Naive B cell (primary cell): ENCODE data around the gene ALMS1. TPM values are rescaled to one million over a fixed set of nuclear protein-coding genes. Genes with fewer than 3 reads are reported as not detected.
"Not testable (repeated sequence)": the region's sequence is repeated elsewhere in the genome, so short reads cannot be mapped to it uniquely, and the experiment has no call there.

Experiments used
- ATAC-seq, 2 donors: fragments of 150-1000 bp; cut with Tn5 transposase; 2 replicates each; pipeline ENCODE4 v1.10.0; 2021; ENCODE audit warnings: low read depth in 2 of 2, mild to moderate bottlenecking in 2 of 2, moderate library complexity in 2 of 2
- DNase-seq: peaks from one replicate; pipeline ENCODE4 v3.0.0; 2022
- H3K27ac Mint-ChIP-seq, 6 donors: one replicate each; pipeline ENCODE4 v1.8.0; 2020 to 2022; ENCODE audit warnings: mild to moderate bottlenecking in 6 of 6, mixed read lengths in 6 of 6, moderate library complexity in 5 of 6, inconsistent platforms in 2 of 6
- H3K27me3 Mint-ChIP-seq, 3 donors: one replicate each; pipeline ENCODE4 v1.8.0; 2021 to 2022; ENCODE audit warnings: mixed read lengths in 3 of 3, mild to moderate bottlenecking in 1 of 3
- H3K36me3 Mint-ChIP-seq, 2 donors: one replicate each; pipeline ENCODE4 v1.8.0; 2020 to 2022; ENCODE audit warnings: mixed read lengths in 2 of 2, inconsistent platforms in 1 of 2, mild to moderate bottlenecking in 1 of 2
- H3K4me1 Mint-ChIP-seq, 3 donors: one replicate each; pipeline ENCODE4 v1.8.0; 2020 to 2022; ENCODE audit warnings: mixed read lengths in 3 of 3, inconsistent platforms in 1 of 3, mild to moderate bottlenecking in 1 of 3, moderate library complexity in 1 of 3
- H3K4me3 Mint-ChIP-seq, 8 donors: one replicate each; pipeline ENCODE4 v1.8.0; 2020 to 2022; ENCODE audit warnings: mild to moderate bottlenecking in 8 of 8, mixed read lengths in 8 of 8, moderate library complexity in 8 of 8, inconsistent platforms in 2 of 8
- H3K9me3 Mint-ChIP-seq, 7 donors: one replicate each; pipeline ENCODE4 v1.8.0; 2020 to 2022; ENCODE audit warnings: mixed read lengths in 7 of 7, mild to moderate bottlenecking in 5 of 7, inconsistent platforms in 2 of 7, moderate library complexity in 1 of 7
- polyA plus RNA-seq, 6 donors: library from polyadenylated mRNA; unstranded; fragments of 300-500 nt; fragmentation: Illumina TruSeq; gene quantifications; one replicate each; pipeline ENCODE4 v1.2.3, GENCODE V29; 2021; ENCODE audit warnings: low read depth in 6 of 6

The ALMS1 gene
- polyA plus RNA-seq, 6 donors from 2014 or later = 1.1 to 3.9 (median 2.2) TPM; not detected in 1

DNA sequence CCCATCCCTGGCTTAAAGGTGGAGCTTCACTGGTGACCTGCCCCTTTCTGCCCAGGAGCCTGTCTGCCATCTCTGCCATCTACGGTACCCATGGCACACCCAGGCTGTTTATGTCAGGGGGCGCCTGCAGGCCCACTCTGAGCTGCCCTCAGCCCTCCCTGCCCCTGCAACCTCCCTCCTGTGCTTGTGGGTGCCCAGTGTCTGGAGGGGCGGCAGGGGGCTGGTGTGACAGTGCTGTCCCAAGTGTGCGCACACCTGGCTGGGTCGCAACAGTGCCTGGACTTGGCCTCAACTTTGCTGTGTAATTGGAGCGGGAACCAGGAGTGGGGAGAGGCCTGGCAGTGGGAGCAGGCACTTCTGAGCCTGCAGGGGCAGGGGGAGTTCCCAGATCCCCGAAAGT, 102.4 kb downstream of the ALMS1 start:
- no peak for DNase-seq
- H3K36me3 Mint-ChIP-seq = peaks cover 26 to 68% of the 10 kb centered on the region in 2 donors
- H3K9me3 Mint-ChIP-seq = peaks cover 0 to 8% (median 4%) of the 10 kb centered on the region in 7 donors
- H3K4me3 Mint-ChIP-seq = no peak overlapping the region
- no peaks in the 10 kb centered on the region for H3K4me1 Mint-ChIP-seq
- no peak for ATAC-seq
- no peak overlapping the region for H3K27ac Mint-ChIP-seq
- H3K27me3 Mint-ChIP-seq = no peaks in the 10 kb centered on the region

DNA sequence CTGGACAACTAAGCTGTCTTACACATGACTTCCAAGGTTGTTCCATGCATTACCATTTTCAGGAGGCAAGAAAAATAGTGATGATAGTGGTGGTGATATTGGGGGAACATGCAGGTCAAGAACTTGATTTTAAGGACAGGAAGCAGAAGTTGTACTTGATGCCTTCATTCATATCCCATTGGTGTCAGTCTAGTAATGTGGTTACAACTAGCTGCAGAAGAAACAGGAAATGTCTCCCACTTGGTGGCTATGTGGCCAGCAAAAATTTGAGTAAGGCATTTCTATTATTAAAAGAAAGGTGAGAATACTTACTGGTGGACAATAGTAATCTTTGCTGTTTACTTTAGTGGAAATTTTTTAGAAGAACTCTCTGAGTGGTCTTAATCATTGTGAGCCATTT, 103.4 kb downstream of the ALMS1 start:
- H3K27ac Mint-ChIP-seq = no peak overlapping the region
- no peaks in the 10 kb centered on the region for H3K27me3 Mint-ChIP-seq
- peaks cover 0 to 8% (median 4%) of the 10 kb centered on the region in 7 donors for H3K9me3 Mint-ChIP-seq
- no peak for ATAC-seq
- no peak for DNase-seq
- H3K4me3 Mint-ChIP-seq = no peak overlapping the region
- H3K36me3 Mint-ChIP-seq = peaks cover 26 to 68% of the 10 kb centered on the region in 2 donors
- no peaks in the 10 kb centered on the region for H3K4me1 Mint-ChIP-seq

DNA sequence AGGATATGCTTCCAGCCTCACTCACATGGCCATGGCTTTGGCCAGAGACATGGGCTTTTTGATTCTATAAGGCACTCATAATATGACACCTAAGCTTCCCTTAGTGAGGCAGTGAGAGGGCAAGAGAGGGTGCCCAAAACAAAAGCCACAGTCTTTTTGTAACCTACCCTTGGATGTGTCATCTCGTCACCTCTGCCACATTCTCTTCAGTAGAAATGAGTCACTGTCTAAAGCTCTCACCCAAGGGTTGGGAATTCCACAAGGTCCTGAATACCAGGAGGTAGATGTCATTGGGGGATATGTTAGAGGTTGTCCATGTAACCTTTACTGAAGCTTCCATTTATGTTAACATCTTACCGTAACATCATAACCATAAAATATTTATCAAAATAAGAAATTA, 108.4 kb downstream of the ALMS1 start:
- no peak overlapping the region for H3K4me3 Mint-ChIP-seq
- no peaks in the 10 kb centered on the region for H3K9me3 Mint-ChIP-seq
- H3K27me3 Mint-ChIP-seq = no peaks in the 10 kb centered on the region
- no peak overlapping the region for H3K27ac Mint-ChIP-seq
- ATAC-seq = no peak
- H3K36me3 Mint-ChIP-seq = peaks cover 20 to 34% of the 10 kb centered on the region in 2 donors
- no peaks in the 10 kb centered on the region for H3K4me1 Mint-ChIP-seq
- no peak for DNase-seq

DNA sequence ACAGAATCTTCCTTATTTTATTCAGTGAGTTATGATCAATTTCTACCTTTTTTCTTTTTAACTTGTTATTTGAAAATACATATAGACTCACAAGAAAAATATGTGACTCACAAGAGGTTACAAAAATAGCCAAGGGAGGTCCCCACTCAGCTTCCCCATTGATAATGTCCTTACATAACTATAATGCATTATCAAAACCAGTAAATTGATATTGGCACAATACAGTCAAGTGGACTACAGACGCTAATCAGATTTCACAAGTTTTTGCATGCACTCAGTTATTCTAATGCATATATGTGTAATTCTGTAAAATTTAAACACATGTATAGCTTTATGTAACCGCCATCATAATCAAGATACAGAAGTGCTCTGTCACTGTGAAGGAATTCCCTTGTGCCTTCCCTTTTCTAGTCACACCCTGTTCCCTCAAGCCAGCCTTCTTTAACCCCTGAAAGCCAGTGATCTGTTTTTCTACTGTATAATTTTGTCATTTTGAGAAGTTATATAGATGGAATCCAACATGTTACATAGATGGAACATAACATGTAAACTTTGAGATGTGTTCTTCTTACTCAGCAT, 118.4 kb downstream of the ALMS1 start:
- Mint-ChIP-seq H3K4me3 (no peak overlapping the region), H3K9me3 (peaks cover 10 to 55% (median 37%) of the 10 kb centered on the region in 7 donors), H3K27me3 (no peaks in the 10 kb centered on the region), H3K36me3 (peaks cover 23 to 36% of the 10 kb centered on the region in 2 donors), H3K27ac (peak overlapping the region in 1 of 6 donors; percentile 28), H3K4me1 (no peaks in the 10 kb centered on the region)
- ATAC-seq (no peak), DNase-seq (no peak)

DNA sequence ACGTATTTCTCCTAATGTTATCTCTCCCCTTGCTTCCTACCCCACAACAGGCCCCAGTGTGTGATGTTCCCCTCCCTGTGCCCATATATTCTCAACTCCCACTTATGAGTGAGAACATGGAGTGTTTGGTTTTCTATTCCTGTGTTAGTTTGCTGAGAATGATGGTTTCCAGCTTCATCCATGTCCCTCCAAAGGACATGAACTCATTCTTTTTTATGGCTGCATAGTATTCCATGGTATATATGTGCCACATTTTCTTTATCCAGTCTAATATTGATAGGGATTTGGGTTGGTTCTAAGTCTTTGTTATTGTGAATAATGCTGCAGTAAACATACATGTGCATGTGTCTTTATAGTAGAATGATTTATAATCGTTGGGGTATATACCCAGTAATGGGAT, 119.2 kb downstream of the ALMS1 start:
- not testable (repeated sequence) for H3K27ac Mint-ChIP-seq, DNase-seq, H3K4me3 Mint-ChIP-seq, H3K27me3 Mint-ChIP-seq, ATAC-seq, H3K4me1 Mint-ChIP-seq
- Mint-ChIP-seq H3K36me3 (peaks cover 23 to 43% of the 10 kb centered on the region in 2 donors), H3K9me3 (peaks cover 15 to 61% (median 42%) of the 10 kb centered on the region in 7 donors)

DNA sequence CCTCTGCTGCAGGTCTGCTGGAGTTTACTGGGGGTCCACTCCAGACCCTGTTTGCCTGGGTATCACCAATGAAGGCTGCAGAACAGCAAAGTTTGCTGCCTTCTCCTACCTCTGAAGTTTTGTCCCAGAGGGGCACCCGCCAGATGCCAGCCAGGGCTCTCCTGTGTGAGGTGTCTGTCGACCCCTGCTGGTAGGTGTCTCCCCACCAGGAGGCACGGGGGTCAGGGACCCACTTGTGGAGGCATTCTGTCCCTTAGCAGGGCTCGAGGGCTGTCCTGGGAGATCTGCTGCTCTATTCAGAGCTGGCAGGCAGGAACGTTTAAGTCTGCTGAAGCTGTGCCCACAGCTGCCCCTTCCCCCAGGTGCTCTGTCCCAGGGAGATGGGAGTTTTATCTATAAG, 124.8 kb downstream of the ALMS1 start:
- H3K36me3 Mint-ChIP-seq = peaks cover 34 to 66% of the 10 kb centered on the region in 2 donors
- DNase-seq, H3K27me3 Mint-ChIP-seq, H3K4me3 Mint-ChIP-seq, ATAC-seq, H3K4me1 Mint-ChIP-seq, H3K27ac Mint-ChIP-seq: not testable (repeated sequence)
- H3K9me3 Mint-ChIP-seq = peaks cover 24 to 68% (median 60%) of the 10 kb centered on the region in 7 donors

DNA sequence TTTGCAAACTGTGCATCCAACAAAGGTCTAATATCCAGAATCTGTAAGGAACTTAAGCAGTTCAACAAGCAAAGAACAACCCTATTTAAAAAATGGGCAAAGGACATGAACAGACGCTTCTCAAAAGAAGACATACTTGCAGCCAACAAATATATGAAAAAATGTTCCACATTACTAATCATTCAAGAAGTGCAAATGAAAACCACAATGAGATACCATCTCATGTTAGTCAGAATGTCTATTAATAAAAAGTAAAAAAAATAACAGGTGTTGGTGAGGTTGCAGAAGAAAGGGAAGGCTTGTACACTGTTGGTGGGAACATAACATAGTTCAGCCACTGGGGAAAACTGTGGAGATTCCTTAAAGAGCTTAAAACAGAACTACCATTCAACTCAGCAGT, 130.4 kb downstream of the ALMS1 start:
- peaks cover 12 to 32% (median 21%) of the 10 kb centered on the region in 7 donors for H3K9me3 Mint-ChIP-seq
- no peak overlapping the region for H3K4me3 Mint-ChIP-seq
- H3K27ac Mint-ChIP-seq = peak overlapping the region in 1 of 6 donors; percentile 48
- peaks cover 7 to 16% (median 10%) of the 10 kb centered on the region in 3 donors for H3K4me1 Mint-ChIP-seq
- no peak for ATAC-seq
- H3K36me3 Mint-ChIP-seq = peaks cover 38% of the 10 kb centered on the region in 2 donors
- no peak for DNase-seq
- no peaks in the 10 kb centered on the region for H3K27me3 Mint-ChIP-seq

DNA sequence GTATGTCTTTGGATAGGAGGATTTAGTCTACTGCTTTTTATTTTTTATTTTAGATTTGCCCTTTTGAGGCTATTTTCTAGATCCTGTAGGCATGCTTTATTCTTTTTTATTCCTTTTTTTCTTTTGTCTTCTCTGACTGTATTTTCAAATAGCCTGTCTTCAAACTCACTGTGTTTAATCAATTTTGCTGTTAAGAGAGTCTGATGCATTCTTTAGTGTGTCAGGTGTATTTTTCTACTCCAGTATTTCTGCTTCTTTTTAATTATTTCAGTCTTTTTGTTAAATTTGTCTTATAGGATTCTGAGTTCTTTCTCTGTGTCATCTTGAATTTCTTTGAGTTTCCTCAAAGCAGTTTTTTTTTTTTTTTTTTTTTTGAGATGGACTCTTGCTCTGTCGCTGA, 143.1 kb downstream of the ALMS1 start:
- peaks cover 35 to 70% (median 52%) of the 10 kb centered on the region in 7 donors for H3K9me3 Mint-ChIP-seq
- no peak for ATAC-seq
- H3K36me3 Mint-ChIP-seq = peaks cover 59 to 90% of the 10 kb centered on the region in 2 donors
- H3K4me3 Mint-ChIP-seq = no peak overlapping the region
- H3K27ac Mint-ChIP-seq = no peak overlapping the region
- H3K27me3 Mint-ChIP-seq = no peaks in the 10 kb centered on the region
- no peaks in the 10 kb centered on the region for H3K4me1 Mint-ChIP-seq
- no peak for DNase-seq

DNA sequence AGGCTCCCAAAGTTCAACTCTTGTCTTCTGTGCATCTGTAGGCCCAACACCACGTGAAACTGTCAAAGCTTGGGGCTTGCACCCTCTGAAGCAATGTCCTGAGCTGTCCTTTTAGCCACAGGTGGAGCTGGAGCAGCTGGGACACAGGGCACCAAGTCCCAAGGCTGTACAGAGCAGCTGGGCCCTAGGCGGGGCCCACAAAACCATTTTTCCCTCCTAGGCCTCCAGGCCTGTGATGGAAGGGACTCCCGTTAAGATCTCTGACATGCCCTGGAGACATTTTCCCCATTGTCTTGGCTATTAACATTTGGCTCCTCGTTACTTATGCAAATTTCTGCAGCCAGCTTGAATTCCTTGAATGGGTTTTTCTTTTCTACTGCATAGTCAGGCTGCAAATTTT, 145.1 kb downstream of the ALMS1 start:
- peaks cover 27 to 59% (median 44%) of the 10 kb centered on the region in 7 donors for H3K9me3 Mint-ChIP-seq
- not testable (repeated sequence) for H3K27me3 Mint-ChIP-seq, H3K4me3 Mint-ChIP-seq

DNA sequence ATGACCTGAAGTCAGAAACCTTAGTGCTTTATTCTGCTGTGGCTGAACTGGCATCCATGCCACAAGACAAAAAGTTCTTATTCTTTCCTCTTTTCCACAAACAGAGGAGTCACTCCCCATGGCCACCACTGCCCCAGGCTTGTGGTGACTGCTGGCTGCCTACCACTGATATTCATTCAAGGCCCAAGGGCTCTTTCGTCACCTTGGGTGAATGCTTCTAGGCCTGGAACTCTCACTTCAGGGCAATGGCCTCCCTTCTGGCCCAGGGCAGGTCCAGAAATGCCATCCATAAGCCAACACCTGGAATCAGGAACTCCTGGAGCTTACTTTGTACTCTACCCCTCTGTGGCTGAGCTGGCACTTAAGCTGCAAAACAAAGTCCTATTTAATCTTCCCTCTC, 146.7 kb downstream of the ALMS1 start:
- no peak for DNase-seq
- no peak for ATAC-seq
- Mint-ChIP-seq H3K4me1 (no peaks in the 10 kb centered on the region), H3K4me3 (no peak overlapping the region), H3K36me3 (peaks cover 63 to 90% of the 10 kb centered on the region in 2 donors), H3K27ac (no peak overlapping the region), H3K27me3 (no peaks in the 10 kb centered on the region), H3K9me3 (peaks cover 21 to 48% (median 38%) of the 10 kb centered on the region in 7 donors)

More for the DNA sequence above, 145.1 kb downstream of the ALMS1 start:
- H3K36me3 Mint-ChIP-seq = peaks cover 60 to 90% of the 10 kb centered on the region in 2 donors
- DNase-seq, H3K27ac Mint-ChIP-seq, ATAC-seq, H3K4me1 Mint-ChIP-seq: not testable (repeated sequence)

DNA sequence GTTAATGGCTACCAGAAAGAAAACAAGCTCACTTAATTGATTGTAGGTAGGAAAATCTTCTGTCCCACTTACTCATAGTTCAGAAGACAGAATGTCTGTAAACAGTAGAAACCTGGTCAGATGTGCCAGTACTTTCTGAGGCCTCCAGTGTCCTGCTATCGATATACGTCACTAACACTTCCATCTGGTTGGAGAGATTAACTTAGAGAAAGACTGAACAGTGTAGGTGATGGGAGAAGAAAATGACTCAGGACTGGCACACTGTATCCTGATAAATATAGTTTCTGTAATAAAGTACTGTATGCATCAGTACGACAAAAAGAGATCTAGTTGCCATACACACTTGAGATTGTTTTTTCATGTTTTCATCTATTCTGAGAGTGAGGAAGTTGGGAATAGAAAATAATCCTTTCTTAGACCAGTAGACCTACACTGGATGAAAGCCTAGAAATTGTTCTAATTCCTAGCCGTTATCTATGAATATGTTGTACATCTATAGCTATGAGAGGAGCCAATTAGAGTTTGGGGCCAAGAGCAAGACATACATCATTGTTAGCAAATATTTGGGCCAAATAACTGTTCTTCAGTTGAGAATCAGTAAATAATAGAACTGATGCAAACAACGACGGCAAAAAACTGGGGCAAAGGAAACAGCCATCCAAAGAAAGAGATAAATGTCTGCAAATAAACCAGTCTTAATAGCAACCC, 150.7 kb downstream of the ALMS1 start:
- DNase-seq = no peak
- H3K27ac Mint-ChIP-seq = no peak overlapping the region
- ATAC-seq = no peak
- H3K4me1 Mint-ChIP-seq = no peaks in the 10 kb centered on the region
- peaks cover 16 to 39% (median 31%) of the 10 kb centered on the region in 7 donors for H3K9me3 Mint-ChIP-seq
- H3K36me3 Mint-ChIP-seq = peaks cover 53 to 73% of the 10 kb centered on the region in 2 donors
- no peak overlapping the region for H3K4me3 Mint-ChIP-seq
- no peaks in the 10 kb centered on the region for H3K27me3 Mint-ChIP-seq

DNA sequence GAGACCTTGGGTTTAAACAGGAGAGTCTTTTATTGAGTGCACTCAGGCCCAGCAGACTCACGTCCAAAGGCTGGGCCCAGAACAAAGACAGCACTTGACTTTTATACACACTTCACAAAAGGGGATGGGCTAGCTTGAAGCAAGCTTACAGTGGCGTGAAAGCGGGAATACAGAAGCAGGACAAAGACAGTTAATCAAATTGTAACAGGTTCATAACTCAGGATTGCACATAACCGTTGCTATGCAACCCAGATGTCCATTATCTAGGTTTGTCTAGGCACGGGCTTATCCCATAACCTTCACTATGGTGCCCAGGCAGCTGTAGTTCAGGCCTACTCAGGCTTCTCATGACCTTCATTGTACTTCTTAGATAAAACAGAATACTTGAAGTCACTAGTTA, 175.2 kb downstream of the ALMS1 start:
- H3K27me3 Mint-ChIP-seq, H3K27ac Mint-ChIP-seq, H3K9me3 Mint-ChIP-seq, ATAC-seq, H3K4me3 Mint-ChIP-seq, H3K4me1 Mint-ChIP-seq, DNase-seq: not testable (repeated sequence)
- H3K36me3 Mint-ChIP-seq = peaks cover 9 to 19% of the 10 kb centered on the region in 2 donors

DNA sequence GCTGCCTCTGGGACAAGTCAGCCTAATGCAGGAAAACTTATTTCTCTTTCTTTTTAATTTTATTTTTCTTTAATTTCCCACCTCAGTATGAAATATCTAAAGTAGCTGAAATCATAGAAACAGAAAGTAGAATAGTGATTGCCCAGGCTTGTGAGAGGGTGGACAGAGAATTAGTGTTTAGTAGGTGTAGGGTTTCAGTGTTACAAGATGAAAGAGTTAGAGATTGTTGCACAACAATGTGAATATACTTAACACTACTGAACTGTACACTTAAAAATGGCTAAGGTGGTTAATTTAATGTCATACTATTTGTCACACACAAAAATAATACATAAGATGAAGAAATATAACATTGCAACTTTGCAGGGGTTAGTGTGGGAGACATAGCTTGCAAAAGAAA, 175.8 kb downstream of the ALMS1 start:
- H3K36me3 Mint-ChIP-seq = peaks cover 9 to 19% of the 10 kb centered on the region in 2 donors
- H3K4me3 Mint-ChIP-seq = no peak overlapping the region
- no peak overlapping the region for H3K27ac Mint-ChIP-seq
- no peak for DNase-seq
- H3K9me3 Mint-ChIP-seq = no peaks in the 10 kb centered on the region
- ATAC-seq = no peak
- no peaks in the 10 kb centered on the region for H3K4me1 Mint-ChIP-seq
- H3K27me3 Mint-ChIP-seq = no peaks in the 10 kb centered on the region

DNA sequence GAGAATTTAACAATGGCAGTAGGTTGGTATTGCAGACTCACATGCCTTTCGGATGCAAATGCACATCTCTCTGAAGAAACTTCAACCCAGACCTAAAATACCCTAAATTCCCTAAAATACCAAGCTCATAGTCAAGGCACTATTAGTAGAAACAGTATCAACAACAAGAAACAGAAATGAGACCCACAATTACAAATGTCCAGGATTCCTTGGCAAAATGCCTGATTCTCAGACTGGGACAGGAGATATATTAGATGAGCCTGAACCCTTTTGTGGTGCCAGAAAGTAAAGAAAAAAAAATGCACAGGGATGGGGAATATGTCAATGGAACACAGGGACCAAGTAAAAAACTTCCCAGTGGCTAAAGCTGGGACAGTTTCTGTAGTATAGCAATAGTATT, 179.3 kb downstream of the ALMS1 start:
- Mint-ChIP-seq H3K4me3 (no peak overlapping the region), H3K27me3 (no peaks in the 10 kb centered on the region)

More for the DNA sequence above, 179.3 kb downstream of the ALMS1 start:
- no peaks in the 10 kb centered on the region for H3K9me3 Mint-ChIP-seq
- peaks cover 0 to 13% of the 10 kb centered on the region in 2 donors for H3K36me3 Mint-ChIP-seq
- ATAC-seq (no peak), DNase-seq (no peak)
- no peaks in the 10 kb centered on the region for H3K4me1 Mint-ChIP-seq
- H3K27ac Mint-ChIP-seq = no peak overlapping the region
